Breast epithelium (tissue), 3 donors: ENCODE measurements around the gene H2BK1.

Experiments used
- CTCF ChIP-seq, 3 donors: fragments of 450-650 bp; IDR thresholded peaks; one replicate each; pipeline ENCODE4 v1.5.1; 2016 to 2017; ENCODE audit warnings: antibody characterized with exemption in 3 of 3, mild to moderate bottlenecking in 3 of 3, moderate library complexity in 3 of 3
- POLR2A ChIP-seq: fragments of 450-650 bp; IDR thresholded peaks from one replicate; pipeline ENCODE4 v1.6.1; 2016; ENCODE audit warnings: antibody characterized with exemption, mild to moderate bottlenecking, moderate library complexity
- POLR2AphosphoS5 ChIP-seq, 3 donors: sonication (generic); formaldehyde crosslinking; IDR thresholded peaks; one replicate each; pipeline ENCODE4 v1.6.1; 2017; ENCODE audit warnings: antibody characterized with exemption in 3 of 3

GRCh38 chr7:151223728-151224127 is 13.4 kb upstream of the H2BK1 start:
- TF ChIP-seq CTCF (IDR thresholded peaks at IDR 0.05) (no peak), POLR2AphosphoS5 (IDR thresholded peaks at IDR 0.05) (no peak), POLR2A (no peak)
